K562 (cell line): ENCODE results near the gene CYLD.

Experiments used
- CTCF ChIP-seq, 3 experiments: IDR thresholded peaks in 2 of 3; conservative IDR thresholded peaks in 1 of 3; 2 replicates each; pipeline ENCODE4 v1.5.1; 2011 to 2012; ENCODE audit warnings: low read length in 3 of 3, mild to moderate bottlenecking in 3 of 3, control low read depth in 2 of 3, improper control_type of control experiment in 1 of 3, inconsistent platforms in 1 of 3, low read depth in 1 of 3, mixed read lengths in 1 of 3, moderate library complexity in 1 of 3; ENCODE audit not compliant: insufficient read depth in 2 of 3
- GABPA ChIP-seq: fragments of 200-800 bp; sonication (Bioruptor generic); conservative IDR thresholded peaks from 2 replicates; pipeline ENCODE4 v1.6.1; 2016; ENCODE audit warnings: low read depth, missing genetic modification characterization, missing compliant biosample characterization

- TF ChIP-seq CTCF (IDR thresholded peaks at IDR 0.05 in 2 of 3, conservative IDR thresholded peaks at IDR 0.05 in 1 of 3; ENCODE audit: insufficient read depth in 2 of 3, low read depth in 1 of 3, low read length in 3 of 3) (no peak), GABPA (no peak)
These were observed 1.1 kb upstream of the CYLD start for GRCh38 chr16:50740736-50741135.
